ENCODE results near the gene TAF4.
"Not testable (repeated sequence)": the region's sequence is repeated elsewhere in the genome, so short reads cannot be mapped to it uniquely, and the experiment has no call there.

DNA sequence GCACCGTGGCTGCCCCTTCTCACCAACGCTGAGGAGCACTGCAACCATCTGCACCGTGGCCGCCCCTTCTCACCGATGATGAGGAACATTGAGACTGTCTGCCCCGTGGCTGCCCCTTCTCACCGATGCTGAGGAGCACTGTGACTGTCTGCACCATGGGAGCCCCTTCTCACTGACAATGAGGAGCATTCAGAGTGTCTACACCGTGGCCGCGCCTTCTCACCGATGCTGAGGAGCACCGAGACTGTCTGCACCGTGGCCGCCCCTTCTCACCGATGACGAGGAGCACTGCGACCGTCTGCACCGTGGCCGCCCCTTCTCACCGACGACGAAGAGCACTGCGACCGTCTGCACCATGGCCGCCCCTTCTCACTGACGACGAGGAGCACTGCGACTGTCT, 120.2 kb downstream of the TAF4 start:
- TF ChIP-seq ZFP30 (CRISPR knock-in tag; IDR thresholded peaks at IDR 0.05); TOX (CRISPR knock-in tag; IDR thresholded peaks at IDR 0.05; ENCODE audit: borderline replicate concordance); BACH2 (CRISPR knock-in tag; IDR thresholded peaks at IDR 0.05; ENCODE audit: borderline replicate concordance); ZC3H10 (CRISPR knock-in tag; IDR thresholded peaks at IDR 0.05); ESRRG (CRISPR knock-in tag; IDR thresholded peaks at IDR 0.05); GLIS3 (CRISPR knock-in tag; IDR thresholded peaks at IDR 0.05); OSR1 (CRISPR knock-in tag; IDR thresholded peaks at IDR 0.05); ZFP3 (CRISPR knock-in tag; IDR thresholded peaks at IDR 0.05); ARNTL (CRISPR knock-in tag; IDR thresholded peaks at IDR 0.05; ENCODE audit: borderline replicate concordance, low read depth); ZNF565 (CRISPR knock-in tag; conservative IDR thresholded peaks at IDR 0.05; ENCODE audit: low read depth); TCF4 (CRISPR knock-in tag; IDR thresholded peaks at IDR 0.05; ENCODE audit: borderline replicate concordance): not testable (repeated sequence)
- TF ChIP-seq, protein P1, sequence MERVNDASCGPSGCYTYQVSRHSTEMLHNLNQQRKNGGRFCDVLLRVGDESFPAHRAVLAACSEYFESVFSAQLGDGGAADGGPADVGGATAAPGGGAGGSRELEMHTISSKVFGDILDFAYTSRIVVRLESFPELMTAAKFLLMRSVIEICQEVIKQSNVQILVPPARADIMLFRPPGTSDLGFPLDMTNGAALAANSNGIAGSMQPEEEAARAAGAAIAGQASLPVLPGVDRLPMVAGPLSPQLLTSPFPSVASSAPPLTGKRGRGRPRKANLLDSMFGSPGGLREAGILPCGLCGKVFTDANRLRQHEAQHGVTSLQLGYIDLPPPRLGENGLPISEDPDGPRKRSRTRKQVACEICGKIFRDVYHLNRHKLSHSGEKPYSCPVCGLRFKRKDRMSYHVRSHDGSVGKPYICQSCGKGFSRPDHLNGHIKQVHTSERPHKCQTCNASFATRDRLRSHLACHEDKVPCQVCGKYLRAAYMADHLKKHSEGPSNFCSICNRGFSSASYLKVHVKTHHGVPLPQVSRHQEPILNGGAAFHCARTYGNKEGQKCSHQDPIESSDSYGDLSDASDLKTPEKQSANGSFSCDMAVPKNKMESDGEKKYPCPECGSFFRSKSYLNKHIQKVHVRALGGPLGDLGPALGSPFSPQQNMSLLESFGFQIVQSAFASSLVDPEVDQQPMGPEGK (CRISPR knock-in tag; IDR thresholded peaks at IDR 0.05; ENCODE audit: borderline replicate concordance), result not testable (repeated sequence)
